KOPT-K1 (cell line): ENCODE data around the gene OSCP1.
"Not testable (repeated sequence)": the region's sequence is repeated elsewhere in the genome, so short reads cannot be mapped to it uniquely, and the experiment has no call there.

Source experiments
- H3K27ac ChIP-seq: fragments of 200-600 bp; sonication (generic); 2 replicates; pipeline ENCODE4 v1.5.1; 2016; ENCODE audit warnings: antibody characterized with exemption, mild to moderate bottlenecking, low read depth, low read length; ENCODE audit not compliant: poor library complexity, severe bottlenecking
- H3K36me3 ChIP-seq: fragments of 200-600 bp; sonication (generic); 2 replicates; pipeline ENCODE4 v1.5.1; 2017; ENCODE audit warnings: antibody characterized with exemption, mild to moderate bottlenecking, low read length, moderate library complexity; ENCODE audit not compliant: insufficient read depth
- H3K9me3 ChIP-seq: fragments of 200-600 bp; sonication (generic); 2 replicates; pipeline ENCODE4 v1.5.1; 2017; ENCODE audit warnings: antibody characterized with exemption, low read length, mild to moderate bottlenecking; ENCODE audit not compliant: insufficient read depth, poor library complexity, severe bottlenecking

OSCP1 gene

GRCh38 chr1:36481091-36481490 lies 30.8 kb upstream of the OSCP1 start:
- Histone ChIP-seq H3K36me3 (no peaks in the 10 kb centered on the region), H3K27ac (no peak overlapping the region), H3K9me3 (no peaks in the 10 kb centered on the region)

GRCh38 chr1:36480161-36480560 lies 29.9 kb upstream of the OSCP1 start:
- Histone ChIP-seq H3K9me3 (no peaks in the 10 kb centered on the region), H3K36me3 (no peaks in the 10 kb centered on the region), H3K27ac (no peak overlapping the region)

GRCh38 chr1:36479505-36480051 lies 29.3 kb upstream of the OSCP1 start:
- H3K27ac ChIP-seq = no peak overlapping the region
- no peaks in the 10 kb centered on the region for H3K9me3 ChIP-seq
- no peaks in the 10 kb centered on the region for H3K36me3 ChIP-seq

GRCh38 chr1:36477615-36478014 lies 27.4 kb upstream of the OSCP1 start:
- not testable (repeated sequence) for H3K27ac ChIP-seq

GRCh38 chr1:36476945-36477344 lies 26.7 kb upstream of the OSCP1 start:
- no peak overlapping the region for H3K27ac ChIP-seq
- no peaks in the 10 kb centered on the region for H3K36me3 ChIP-seq
- H3K9me3 ChIP-seq = no peaks in the 10 kb centered on the region

More at GRCh38 chr1:36477615-36478014, 27.4 kb upstream of the OSCP1 start:
- not testable (repeated sequence) for H3K9me3 ChIP-seq, H3K36me3 ChIP-seq

GRCh38 chr1:36475910-36476604 lies 25.8 kb upstream of the OSCP1 start:
- no peak overlapping the region for H3K27ac ChIP-seq
- no peaks in the 10 kb centered on the region for H3K9me3 ChIP-seq
- H3K36me3 ChIP-seq = no peaks in the 10 kb centered on the region

- H3K36me3 ChIP-seq = no peaks in the 10 kb centered on the region
Observed at GRCh38 chr1:36475341-36475740, 25.1 kb upstream of the OSCP1 start.

GRCh38 chr1:36472656-36473055 lies 22.4 kb upstream of the OSCP1 start:
- no peak overlapping the region for H3K27ac ChIP-seq
- no peaks in the 10 kb centered on the region for H3K9me3 ChIP-seq
- H3K36me3 ChIP-seq = no peaks in the 10 kb centered on the region

More at GRCh38 chr1:36475341-36475740, 25.1 kb upstream of the OSCP1 start:
- H3K27ac ChIP-seq = no peak overlapping the region
- H3K9me3 ChIP-seq = no peaks in the 10 kb centered on the region

GRCh38 chr1:36471830-36472641 lies 21.8 kb upstream of the OSCP1 start:
- Histone ChIP-seq H3K36me3 (no peaks in the 10 kb centered on the region), H3K27ac (no peak overlapping the region)

GRCh38 chr1:36469163-36469562 lies 18.9 kb upstream of the OSCP1 start:
- H3K9me3 ChIP-seq = no peaks in the 10 kb centered on the region
- H3K27ac ChIP-seq = no peak overlapping the region
- no peaks in the 10 kb centered on the region for H3K36me3 ChIP-seq

More at GRCh38 chr1:36471830-36472641, 21.8 kb upstream of the OSCP1 start:
- H3K9me3 ChIP-seq = no peaks in the 10 kb centered on the region

- Histone ChIP-seq H3K27ac (no peak overlapping the region), H3K36me3 (no peaks in the 10 kb centered on the region), H3K9me3 (no peaks in the 10 kb centered on the region)
Observed at GRCh38 chr1:36467700-36468455, 17.6 kb upstream of the OSCP1 start.

GRCh38 chr1:36467027-36467410 lies 16.8 kb upstream of the OSCP1 start:
- Histone ChIP-seq H3K9me3 (no peaks in the 10 kb centered on the region), H3K27ac (no peak overlapping the region), H3K36me3 (peaks cover 5% of the 10 kb centered on the region)

- no peaks in the 10 kb centered on the region for H3K9me3 ChIP-seq
- H3K27ac ChIP-seq = no peak overlapping the region
- peaks cover 11% of the 10 kb centered on the region for H3K36me3 ChIP-seq
Observed at GRCh38 chr1:36466370-36467026, 16.2 kb upstream of the OSCP1 start.

- Histone ChIP-seq H3K27ac (no peak overlapping the region), H3K9me3 (no peaks in the 10 kb centered on the region), H3K36me3 (peaks cover 17% of the 10 kb centered on the region)
Observed at GRCh38 chr1:36465731-36466369, 15.6 kb upstream of the OSCP1 start.
